Heart left ventricle (tissue), 16 donors: ENCODE results near the gene DGUOK. TPM values are rescaled to one million over a fixed set of nuclear protein-coding genes. Genes with fewer than 3 reads are reported as not detected.
A peak's percentile ranks its signal among the peaks of the same experiment; 100 is the strongest.

Source experiments
- ATAC-seq, 4 donors: fragments of 200-7000 bp; cut with Tn5 transposase; one replicate each; pipeline ENCODE4 v1.9.1; 2020 to 2022; ENCODE audit warnings: moderate library complexity in 4 of 4, mild to moderate bottlenecking in 3 of 4, moderate number of reproducible peaks in 1 of 4
- DNase-seq, 5 donors: peaks; one replicate each; pipeline ENCODE4 v3.0.0-alpha.2; 2020
- H3K27ac ChIP-seq, 12 donors: fragments of 200-600 bp; sonication (generic) in 4 of 12; one replicate each; pipeline versions ENCODE4 v1.5.0 to v1.8.0; 2016 to 2022; ENCODE audit warnings: mild to moderate bottlenecking in 2 of 12
- H3K27me3 ChIP-seq, 9 donors: fragments of 200-600 bp; sonication (generic) in 2 of 9; one replicate each; pipeline versions ENCODE4 v1.5.1 to v1.8.0; 2016 to 2022; ENCODE audit warnings: mild to moderate bottlenecking in 3 of 9
- H3K36me3 ChIP-seq, 9 donors: fragments of 200-600 bp; sonication (generic) in 2 of 9; one replicate each; pipeline versions ENCODE4 v1.5.0 to v1.8.0; 2018 to 2022; ENCODE audit warnings: mild to moderate bottlenecking in 2 of 9
- H3K4me1 ChIP-seq, 12 donors: fragments of 200-600 bp; sonication (generic) in 4 of 12; one replicate each; pipeline versions ENCODE4 v1.5.0 to v1.8.0; 2016 to 2022; ENCODE audit warnings: mild to moderate bottlenecking in 3 of 12
- H3K4me3 ChIP-seq, 12 donors: fragments of 200-600 bp; sonication (generic) in 4 of 12; one replicate each; pipeline versions ENCODE4 v1.5.0 to v1.8.0; 2017 to 2022; ENCODE audit warnings: mild to moderate bottlenecking in 9 of 12, moderate library complexity in 4 of 12
- H3K9me3 ChIP-seq, 12 donors: fragments of 200-600 bp; sonication (generic) in 4 of 12; one replicate each; pipeline versions ENCODE4 v1.5.0 to v1.8.0; 2016 to 2022; ENCODE audit warnings: mild to moderate bottlenecking in 1 of 12
- POLR2A ChIP-seq, 2 donors: fragments of 450-650 bp; IDR thresholded peaks; one replicate each; pipeline ENCODE4 v1.6.1; 2017; ENCODE audit warnings: antibody characterized with exemption in 2 of 2, mild to moderate bottlenecking in 2 of 2, moderate library complexity in 2 of 2
- WGBS, 4 donors: extraction: QIAGEN DNeasy Blood & Tissue Kit in 2 of 4; methylation state at CpG; one replicate each; pipeline versions ENCODE4 v1.1.5 to v1.1.7; 2013 to 2018; 5-methylcytosine and 5-hydroxymethylcytosine counted together
- intact Hi-C, 10 donors: fragments of 100-400 bp; cut with DNase I; formaldehyde crosslinking; loops; one replicate each; pipeline versions ENCODE4 v1.11.1 to v1.14.2; 2022
- polyA plus RNA-seq, 2 donors: library from polyadenylated mRNA; stranded (reverse); fragments of 200-250 nt; gene quantifications; one replicate each; pipeline ENCODE4 v1.2.3, GENCODE V29; 2013
- total RNA-seq, 9 donors: library from RNA; depleted of rRNA in 2 of 9; stranded (reverse); fragments of >200 nt in 2 of 9; fragmentation: NEBNext Ultra II Directional in 3 of 9; extraction: Animal tissue kit (Norgen Biotek cat#: 25700) in 3 of 9; gene quantifications; one replicate each; pipeline versions ENCODE4 v1.1.0 to v1.2.4, GENCODE V29; 2016 to 2023
- TF ChIP-seq, protein P1 (sequence below), 12 donors: fragments of 200-600 bp; sonication (generic) in 4 of 12; IDR thresholded peaks; one replicate each; pipeline versions ENCODE4 v1.5.0 to v1.8.0; 2018 to 2022; ENCODE audit warnings: antibody characterized with exemption in 12 of 12, mild to moderate bottlenecking in 5 of 12
- donor health status: ischemic (EF 13 %, LVEDD 7.1; RV severe dilation, severe dysfunction).
- donor health status: healthy with polysubstance abuse.
- donor health status: DM: no; HTN: yes; CAD: no.
- donor health status: DM: no; HTN: no; CAD: no.
- donor health status: ischemic (EF 25% LVEDD 6.9; RV normal size, moderate dysfunction).
- donor health status: ischemic (EF 25% LVEDD 5.7; RV mildly dilated, moderate dysfunction).
- donor health status: healthy.
- donor health status: DM: yes; HTN: yes; CAD: no.
- donor health status: ischemic (EF 35%, LVEDD 5.7; RV mildly dilated, moderate dysfunction).
- donor health status: nonischemic (EF 11% LVEDD 7.7; RV severe dilation, severe dysfunction).
- donor health status: DM: yes; HTN: yes; CAD: no.
- donor health status: PGD.
- donor health status: ischemic (EF 29% LVEDD 5.4; RV normal size, mild dysfunction).
- donor health status: nonischemic (EF 23%, LVEDD 6.1; RV moderate dilation, normal function).

Gene DGUOK
- total and polyA plus RNA-seq, 11 donors = 22.6 to 49.2 (median 26.1) TPM

DNA sequence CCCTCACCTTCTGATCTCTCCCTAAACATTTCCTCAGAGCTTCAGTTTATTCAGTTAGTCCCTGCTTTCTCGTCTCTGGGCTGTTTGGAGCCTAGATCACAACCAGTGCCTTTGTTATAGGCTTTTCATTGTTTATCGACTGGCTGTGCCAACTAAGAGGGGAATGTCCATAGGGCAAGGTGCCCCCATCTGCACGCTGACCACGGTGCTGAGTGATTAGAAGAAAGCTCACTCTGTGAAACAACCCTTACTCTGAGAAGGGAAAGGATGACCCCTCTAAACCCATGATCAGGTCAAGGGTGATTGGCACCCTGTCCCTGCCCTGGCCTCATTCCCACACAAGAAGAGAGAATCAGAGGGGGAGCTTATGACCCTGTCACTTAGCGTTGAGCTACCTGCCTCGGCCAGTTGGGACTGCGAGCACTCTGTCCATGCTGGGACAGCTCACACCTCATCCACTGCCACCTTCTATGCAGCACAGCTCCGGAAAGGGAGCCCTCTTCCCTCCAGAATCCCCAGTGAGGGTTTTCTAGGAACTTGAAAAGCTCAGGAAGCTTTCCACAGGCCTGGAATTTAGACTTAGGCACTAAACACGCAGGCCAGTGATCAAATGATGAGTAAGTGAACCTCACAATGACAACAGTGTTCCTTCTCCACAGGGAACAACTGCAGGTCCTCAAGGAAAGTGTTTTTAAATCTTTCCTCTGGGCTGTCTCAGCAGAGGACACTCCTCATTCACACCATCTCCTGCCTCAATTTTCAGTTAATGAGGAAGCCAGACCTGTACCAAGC, 36.2 kb upstream of the DGUOK start:
- DNase-seq (no peak), ATAC-seq (no peak)
- H3K4me3 ChIP-seq = no peak overlapping the region
- no peaks in the 10 kb centered on the region for H3K36me3 ChIP-seq
- intact Hi-C loops = no loop called here
- peaks cover 0 to 6% (median 0%) of the 10 kb centered on the region in 9 donors for H3K27me3 ChIP-seq
- TF ChIP-seq, protein P1, sequence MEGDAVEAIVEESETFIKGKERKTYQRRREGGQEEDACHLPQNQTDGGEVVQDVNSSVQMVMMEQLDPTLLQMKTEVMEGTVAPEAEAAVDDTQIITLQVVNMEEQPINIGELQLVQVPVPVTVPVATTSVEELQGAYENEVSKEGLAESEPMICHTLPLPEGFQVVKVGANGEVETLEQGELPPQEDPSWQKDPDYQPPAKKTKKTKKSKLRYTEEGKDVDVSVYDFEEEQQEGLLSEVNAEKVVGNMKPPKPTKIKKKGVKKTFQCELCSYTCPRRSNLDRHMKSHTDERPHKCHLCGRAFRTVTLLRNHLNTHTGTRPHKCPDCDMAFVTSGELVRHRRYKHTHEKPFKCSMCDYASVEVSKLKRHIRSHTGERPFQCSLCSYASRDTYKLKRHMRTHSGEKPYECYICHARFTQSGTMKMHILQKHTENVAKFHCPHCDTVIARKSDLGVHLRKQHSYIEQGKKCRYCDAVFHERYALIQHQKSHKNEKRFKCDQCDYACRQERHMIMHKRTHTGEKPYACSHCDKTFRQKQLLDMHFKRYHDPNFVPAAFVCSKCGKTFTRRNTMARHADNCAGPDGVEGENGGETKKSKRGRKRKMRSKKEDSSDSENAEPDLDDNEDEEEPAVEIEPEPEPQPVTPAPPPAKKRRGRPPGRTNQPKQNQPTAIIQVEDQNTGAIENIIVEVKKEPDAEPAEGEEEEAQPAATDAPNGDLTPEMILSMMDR (IDR thresholded peaks at IDR 0.05) = no peak
- TF ChIP-seq POLR2A (IDR thresholded peaks at IDR 0.05) = no peak
- H3K4me1 ChIP-seq = no peaks in the 10 kb centered on the region
- 69 to 77% (median 72%) methylated on average over 9 of the region's 9 CpGs for WGBS, 4 donors
- H3K27ac ChIP-seq = peak overlapping the region in 1 of 12 donors; percentile 91
- no peaks in the 10 kb centered on the region for H3K9me3 ChIP-seq

DNA sequence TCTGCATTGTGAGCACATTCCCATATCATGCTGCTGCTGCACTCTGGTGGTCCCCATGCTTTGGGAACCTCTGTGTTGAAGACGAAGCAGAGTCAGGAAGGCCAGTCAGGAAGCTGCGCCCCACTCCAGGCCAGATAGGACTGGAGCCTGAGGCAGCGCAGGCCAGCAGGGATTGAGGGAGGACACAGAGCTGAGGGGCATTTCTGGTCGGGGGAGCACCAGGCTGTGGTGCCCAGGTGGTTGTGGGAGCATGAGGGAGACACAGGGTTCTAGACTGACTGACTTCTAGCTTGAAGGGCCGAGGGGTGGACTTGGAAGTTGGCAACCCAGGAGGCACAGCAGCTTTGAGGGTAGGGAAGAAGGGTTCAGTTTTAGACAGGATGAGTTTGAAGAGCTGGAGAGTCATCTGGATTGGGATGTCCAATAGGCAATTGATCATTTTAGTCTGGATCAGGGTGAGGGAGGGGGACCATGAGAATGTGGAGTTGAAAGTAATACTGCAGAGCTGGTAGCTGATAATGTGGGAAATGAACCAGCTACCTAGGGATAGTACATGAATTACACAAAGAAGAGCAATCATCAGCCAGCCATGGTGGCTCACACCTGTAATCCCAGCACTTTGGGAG, 35.3 kb upstream of the DGUOK start:
- H3K27ac ChIP-seq = peak overlapping the region in 1 of 12 donors; percentile 91
- DNase-seq (no peak), ATAC-seq (no peak)
- peaks cover 0 to 6% (median 0%) of the 10 kb centered on the region in 9 donors for H3K27me3 ChIP-seq
- WGBS, 4 donors = 75 to 94% (median 90%) methylated on average over 4 to 5 of the region's 5 CpGs
- TF ChIP-seq, protein P1 (IDR thresholded peaks at IDR 0.05) = no peak
- no peak for TF ChIP-seq POLR2A (IDR thresholded peaks at IDR 0.05)
- no peak overlapping the region for H3K4me3 ChIP-seq
- no peaks in the 10 kb centered on the region for H3K36me3 ChIP-seq
- intact Hi-C loops = no loop called here
- peaks cover 0 to 3% (median 0%) of the 10 kb centered on the region in 12 donors for H3K4me1 ChIP-seq
- H3K9me3 ChIP-seq = no peaks in the 10 kb centered on the region

DNA sequence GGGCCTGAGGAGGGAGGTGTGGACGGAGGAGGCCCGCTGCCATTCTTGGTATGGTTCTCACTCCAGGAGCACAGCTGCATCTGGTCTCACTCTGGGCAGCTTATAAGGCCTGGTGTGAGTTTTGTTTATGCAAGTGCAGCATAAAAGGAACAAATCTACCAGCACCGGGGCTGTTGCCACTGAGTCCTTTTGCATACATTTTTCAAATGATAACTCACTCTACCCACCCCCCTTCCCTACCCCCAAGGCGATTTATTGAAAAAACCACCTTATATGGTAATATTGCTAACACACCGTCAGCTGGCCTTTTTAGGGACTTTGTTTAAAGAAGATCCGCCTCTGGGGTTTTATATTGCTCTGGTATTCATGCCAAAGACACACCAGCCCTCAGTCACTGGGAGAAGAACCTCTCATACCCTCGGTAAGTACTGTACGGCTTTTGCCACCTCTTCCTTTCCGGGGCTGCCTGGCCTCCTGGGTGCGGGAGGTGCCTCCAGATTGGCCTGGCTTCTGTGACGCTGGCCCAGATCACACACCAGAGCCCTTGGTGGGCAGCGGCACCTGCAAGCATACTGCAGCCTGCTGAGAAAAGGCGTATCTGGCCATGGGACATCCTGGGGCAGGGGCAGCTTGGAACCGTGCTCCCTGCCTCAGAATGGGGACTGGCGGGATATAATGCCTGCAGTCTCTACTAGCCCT, 33.9 kb upstream of the DGUOK start, which contains the start of gene ACTG2:
TSS of gene ACTG2 (plus strand) at position 378 of the 699 bp plus-strand sequence. CDS start 8,304 bp downstream, outside the sequence.
- H3K27ac ChIP-seq = peak within 1 kb of the TSS in 1 of 12 donors; percentile 91
- no peaks in the 10 kb centered on the region for H3K36me3 ChIP-seq
- intact Hi-C loops = no loop called here
- ATAC-seq = no peak
- no peaks in the 10 kb centered on the region for H3K9me3 ChIP-seq
- H3K4me1 ChIP-seq = peaks cover 0 to 12% (median 0%) of the 10 kb centered on the region in 12 donors
- TF ChIP-seq, protein P1 (IDR thresholded peaks at IDR 0.05) = no peak
- TF ChIP-seq POLR2A (IDR thresholded peaks at IDR 0.05) = no peak
- H3K4me3 ChIP-seq = peak within 1 kb of the TSS in 2 of 12 donors; percentile 12 to 18
- DNase-seq = no peak
- peaks cover 0 to 6% (median 0%) of the 10 kb centered on the region in 9 donors for H3K27me3 ChIP-seq
- WGBS, 4 donors = 80 to 83% (median 81%) methylated on average over 13 to 15 of the region's 15 CpGs
